PFSK-1 (cell line): ENCODE results near the gene PRPF6.

Source experiments
- POLR2AphosphoS5 ChIP-seq: IDR thresholded peaks from 2 replicates; pipeline ENCODE4 v1.6.1; 2012; ENCODE audit warnings: low read depth, mild to moderate bottlenecking, control low read depth, low read length, moderate library complexity
- REST ChIP-seq, 2 experiments: IDR thresholded peaks; 2 replicates each; pipeline versions ENCODE4 v1.6.1 to v1.8.0; 2011 to 2012; ENCODE audit warnings: low read depth in 2 of 2, low read length in 2 of 2, control low read depth in 1 of 2, inconsistent platforms in 1 of 2, mild to moderate bottlenecking in 1 of 2, moderate library complexity in 1 of 2; ENCODE audit not compliant: insufficient read depth in 1 of 2
- SIN3A ChIP-seq: IDR thresholded peaks from 2 replicates; pipeline ENCODE4 v1.6.1; 2012; ENCODE audit warnings: mild to moderate bottlenecking, low read length, moderate library complexity, borderline replicate concordance; ENCODE audit not compliant: insufficient read depth

GRCh38 chr20:64064145-64064698 lies 83.3 kb downstream of the PRPF6 start:
- TF ChIP-seq REST (IDR thresholded peaks at IDR 0.05; ENCODE audit: insufficient read depth in 1 of 2, low read depth in 2 of 2, low read length in 2 of 2), result no peak
- no peak for TF ChIP-seq POLR2AphosphoS5
- TF ChIP-seq SIN3A, result no peak
